Stimulated activated CD4-positive, alpha-beta T cell treated with anti-CD3 and anti-CD28 coated beads, Interleukin-12 subunit alpha, Interleukin-12 subunit beta, amount 100 ng/mL, for 4 hours (primary cell): ENCODE measurements around the gene SLC25A27.

Experiments
- DNase-seq: peaks from one replicate; pipeline ENCODE4 v3.0.0-alpha.2; 2020

The SLC25A27 gene

DNA sequence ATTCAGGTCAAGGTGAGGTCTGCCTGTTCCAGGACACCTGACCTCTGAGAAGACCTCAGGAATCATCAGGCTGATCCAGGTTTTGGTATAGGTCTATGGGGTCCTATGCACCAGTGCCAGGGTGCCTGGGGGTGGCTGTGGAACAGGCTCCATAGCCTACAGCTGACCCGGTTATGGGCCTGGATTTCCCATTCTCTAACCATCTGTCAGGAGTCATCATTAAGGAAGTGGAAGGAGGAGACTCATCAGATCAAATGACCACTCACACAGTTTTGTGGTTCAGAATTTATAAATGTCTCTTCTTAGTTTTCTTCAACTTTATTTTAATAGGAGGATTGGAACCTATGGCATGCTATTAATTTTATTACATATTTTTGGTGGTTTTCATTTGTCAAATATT, 67.6 kb downstream of the SLC25A27 start:
- DNase-seq = no peak
